Esophagus mucosa (tissue), 1 donor: ENCODE data around the gene RFTN2. TPM values are rescaled to one million over a fixed set of nuclear protein-coding genes. Genes with fewer than 3 reads are reported as not detected.

Source experiments
- ATAC-seq: fragments of 200-7000 bp; cut with Tn5 transposase; one replicate; pipeline ENCODE4 v1.9.1; 2020
- total RNA-seq: library from RNA; stranded (reverse); gene quantifications from one replicate; pipeline ENCODE4 v1.2.4, GENCODE V29; 2023
- donor health status: DM: yes; HTN: yes; CAD: no.

RFTN2 gene
- total RNA-seq, 1 donor from 2014 or later, result 1.5 TPM

- no peak for ATAC-seq
Measured at GRCh38 chr2:197543206-197543605, 132.2 kb downstream of the RFTN2 start.

- no peak for ATAC-seq
Measured at GRCh38 chr2:197539734-197540133, 135.7 kb downstream of the RFTN2 start.

- no peak for ATAC-seq
Measured at GRCh38 chr2:197538412-197538811, 137.0 kb downstream of the RFTN2 start.

Other genes with a start within 250 kb of the RFTN2 start
- 113 TPM for gene SF3B1, start 240.6 kb downstream of the RFTN2 start, total RNA-seq
- 12.8 TPM for gene COQ10B, start 222.0 kb downstream of the RFTN2 start, total RNA-seq
- 127 TPM for gene HSPD1, start 175.7 kb downstream of the RFTN2 start, total RNA-seq
- 63.5 TPM for gene HSPE1, start 175.2 kb downstream of the RFTN2 start, total RNA-seq
- 17.5 TPM for gene MOB4, start 159.5 kb downstream of the RFTN2 start, total RNA-seq
- gene MARS2, start 29.8 kb upstream of the RFTN2 start, total RNA-seq, result 5.7 TPM
- gene BOLL, start 109.7 kb upstream of the RFTN2 start, total RNA-seq, result not detected
- 0.20 TPM for gene PLCL1, start 129.0 kb upstream of the RFTN2 start, total RNA-seq